HepG2 (cell line): ENCODE results near the gene CCDC80.

Experiments used
- GABPA ChIP-seq, 2 experiments: IDR thresholded peaks; 2 replicates each; pipeline ENCODE4 v1.6.1; 2011 to 2016; ENCODE audit warnings: low read depth in 2 of 2, low read length in 1 of 2, missing biosample characterization in 1 of 2, missing genetic modification characterization in 1 of 2
- GPN1 ChIP-seq: sonication (generic); formaldehyde crosslinking; IDR thresholded peaks from 2 replicates; pipeline ENCODE4 v1.5.1; 2020; ENCODE audit warnings: missing genetic modification reagents, borderline replicate concordance
- MAFK ChIP-seq, 2 experiments: IDR thresholded peaks in 1 of 2; conservative IDR thresholded peaks in 1 of 2; 2 replicates each; pipeline ENCODE4 v1.6.1; 2011; ENCODE audit warnings: improper control_type of control experiment in 2 of 2, low read length in 2 of 2
- ZBTB7B ChIP-seq: sonication (generic); formaldehyde crosslinking; IDR thresholded peaks from 2 replicates; pipeline ENCODE4 v1.4.0; 2020; ENCODE audit warnings: missing genetic modification reagents
- ZNF274 ChIP-seq: sonication (generic); formaldehyde crosslinking; IDR thresholded peaks from 2 replicates; pipeline ENCODE4 v1.5.1; 2020; ENCODE audit warnings: mild to moderate bottlenecking, missing genetic modification reagents
- ZNF337 ChIP-seq: sonication (generic); formaldehyde crosslinking; IDR thresholded peaks from 2 replicates; pipeline ENCODE4 v1.5.1; 2020; ENCODE audit warnings: missing genetic modification reagents, low read depth, mild to moderate bottlenecking, borderline replicate concordance
- TF ChIP-seq, protein P1 (sequence below): sonication (generic); formaldehyde crosslinking; IDR thresholded peaks from 2 replicates; pipeline ENCODE4 v1.8.1; 2023; ENCODE audit warnings: mild to moderate bottlenecking, missing genetic modification reagents
- TF ChIP-seq, protein P2 (sequence below): sonication (generic); formaldehyde crosslinking; IDR thresholded peaks from 2 replicates; pipeline ENCODE4 v1.5.0; 2020; ENCODE audit warnings: mild to moderate bottlenecking, missing genetic modification reagents, moderate library complexity
- TF ChIP-seq, protein P3 (sequence below): sonication (generic); formaldehyde crosslinking; conservative IDR thresholded peaks from 2 replicates; pipeline ENCODE4 v1.8.1; 2023; ENCODE audit warnings: missing genetic modification reagents

DNA sequence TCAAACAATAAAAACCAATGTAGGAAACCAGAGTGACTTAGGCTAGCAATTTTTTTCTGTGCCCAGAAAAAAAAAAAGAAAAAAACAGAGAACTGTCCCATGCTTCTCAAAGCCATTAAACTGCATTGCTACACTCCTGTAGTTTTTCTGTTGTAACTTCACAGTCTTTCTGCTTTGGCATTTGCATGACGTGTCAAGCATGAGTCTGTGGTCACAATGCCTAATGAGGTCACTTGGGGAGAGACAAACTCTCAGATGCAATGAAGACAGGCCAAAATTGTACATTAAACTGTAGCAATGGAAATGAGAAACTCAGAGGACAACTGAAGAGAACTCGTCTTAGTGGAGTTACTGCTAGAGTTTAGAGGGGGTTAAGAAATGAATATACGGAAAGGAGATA lies 30.8 kb downstream of the CCDC80 start:
- TF ChIP-seq MAFK (conservative IDR thresholded peaks at IDR 0.05 in 1 of 2, IDR thresholded peaks at IDR 0.05 in 1 of 2; ENCODE audit: low read length in 2 of 2) = no peak
- no peak for TF ChIP-seq ZNF274 (CRISPR knock-in tag)
- TF ChIP-seq ZNF337 (CRISPR knock-in tag) = no peak
- TF ChIP-seq, protein P1, sequence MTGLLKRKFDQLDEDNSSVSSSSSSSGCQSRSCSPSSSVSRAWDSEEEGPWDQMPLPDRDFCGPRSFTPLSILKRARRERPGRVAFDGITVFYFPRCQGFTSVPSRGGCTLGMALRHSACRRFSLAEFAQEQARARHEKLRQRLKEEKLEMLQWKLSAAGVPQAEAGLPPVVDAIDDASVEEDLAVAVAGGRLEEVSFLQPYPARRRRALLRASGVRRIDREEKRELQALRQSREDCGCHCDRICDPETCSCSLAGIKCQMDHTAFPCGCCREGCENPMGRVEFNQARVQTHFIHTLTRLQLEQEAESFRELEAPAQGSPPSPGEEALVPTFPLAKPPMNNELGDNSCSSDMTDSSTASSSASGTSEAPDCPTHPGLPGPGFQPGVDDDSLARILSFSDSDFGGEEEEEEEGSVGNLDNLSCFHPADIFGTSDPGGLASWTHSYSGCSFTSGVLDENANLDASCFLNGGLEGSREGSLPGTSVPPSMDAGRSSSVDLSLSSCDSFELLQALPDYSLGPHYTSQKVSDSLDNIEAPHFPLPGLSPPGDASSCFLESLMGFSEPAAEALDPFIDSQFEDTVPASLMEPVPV = no peak
- TF ChIP-seq GABPA (IDR thresholded peaks at IDR 0.05; ENCODE audit: low read depth, low read length) = no peak
- TF ChIP-seq GABPA (CRISPR knock-in tag; IDR thresholded peaks at IDR 0.05; ENCODE audit: low read depth) = no peak
- TF ChIP-seq, protein P2, sequence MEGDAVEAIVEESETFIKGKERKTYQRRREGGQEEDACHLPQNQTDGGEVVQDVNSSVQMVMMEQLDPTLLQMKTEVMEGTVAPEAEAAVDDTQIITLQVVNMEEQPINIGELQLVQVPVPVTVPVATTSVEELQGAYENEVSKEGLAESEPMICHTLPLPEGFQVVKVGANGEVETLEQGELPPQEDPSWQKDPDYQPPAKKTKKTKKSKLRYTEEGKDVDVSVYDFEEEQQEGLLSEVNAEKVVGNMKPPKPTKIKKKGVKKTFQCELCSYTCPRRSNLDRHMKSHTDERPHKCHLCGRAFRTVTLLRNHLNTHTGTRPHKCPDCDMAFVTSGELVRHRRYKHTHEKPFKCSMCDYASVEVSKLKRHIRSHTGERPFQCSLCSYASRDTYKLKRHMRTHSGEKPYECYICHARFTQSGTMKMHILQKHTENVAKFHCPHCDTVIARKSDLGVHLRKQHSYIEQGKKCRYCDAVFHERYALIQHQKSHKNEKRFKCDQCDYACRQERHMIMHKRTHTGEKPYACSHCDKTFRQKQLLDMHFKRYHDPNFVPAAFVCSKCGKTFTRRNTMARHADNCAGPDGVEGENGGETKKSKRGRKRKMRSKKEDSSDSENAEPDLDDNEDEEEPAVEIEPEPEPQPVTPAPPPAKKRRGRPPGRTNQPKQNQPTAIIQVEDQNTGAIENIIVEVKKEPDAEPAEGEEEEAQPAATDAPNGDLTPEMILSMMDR (CRISPR knock-in tag) = no peak
- TF ChIP-seq, protein P3, sequence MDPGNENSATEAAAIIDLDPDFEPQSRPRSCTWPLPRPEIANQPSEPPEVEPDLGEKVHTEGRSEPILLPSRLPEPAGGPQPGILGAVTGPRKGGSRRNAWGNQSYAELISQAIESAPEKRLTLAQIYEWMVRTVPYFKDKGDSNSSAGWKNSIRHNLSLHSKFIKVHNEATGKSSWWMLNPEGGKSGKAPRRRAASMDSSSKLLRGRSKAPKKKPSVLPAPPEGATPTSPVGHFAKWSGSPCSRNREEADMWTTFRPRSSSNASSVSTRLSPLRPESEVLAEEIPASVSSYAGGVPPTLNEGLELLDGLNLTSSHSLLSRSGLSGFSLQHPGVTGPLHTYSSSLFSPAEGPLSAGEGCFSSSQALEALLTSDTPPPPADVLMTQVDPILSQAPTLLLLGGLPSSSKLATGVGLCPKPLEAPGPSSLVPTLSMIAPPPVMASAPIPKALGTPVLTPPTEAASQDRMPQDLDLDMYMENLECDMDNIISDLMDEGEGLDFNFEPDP (CRISPR knock-in tag) = no peak
- no peak for TF ChIP-seq ZBTB7B (CRISPR knock-in tag)
- TF ChIP-seq GPN1 (CRISPR knock-in tag) = no peak
